ENCODE data around the gene PROKR2.

The PROKR2 gene

DNA sequence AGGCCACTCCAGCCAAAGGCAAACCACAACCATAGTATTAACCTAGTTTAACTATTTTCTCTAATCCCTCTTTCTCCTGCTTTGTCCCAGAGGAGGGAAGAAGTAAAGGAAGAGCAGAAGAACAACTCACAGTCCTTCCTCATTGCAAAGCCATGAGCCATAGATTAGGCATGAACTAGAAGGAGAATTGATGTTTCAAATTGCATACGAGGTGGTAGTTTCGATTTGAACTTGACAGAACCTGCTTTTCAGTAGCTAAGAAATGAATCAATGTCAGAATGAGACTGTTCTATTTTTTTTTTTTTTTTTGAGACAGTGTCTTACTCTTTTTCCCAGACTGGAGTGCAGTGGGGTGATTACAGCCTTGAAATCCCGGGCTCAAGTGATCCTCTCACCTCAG, 48.3 kb downstream of the PROKR2 start:
- no peak for ATAC-seq
- TF ChIP-seq ZC3H10 (CRISPR knock-in tag; IDR thresholded peaks at IDR 0.05) = no peak
- TF ChIP-seq, protein P1, sequence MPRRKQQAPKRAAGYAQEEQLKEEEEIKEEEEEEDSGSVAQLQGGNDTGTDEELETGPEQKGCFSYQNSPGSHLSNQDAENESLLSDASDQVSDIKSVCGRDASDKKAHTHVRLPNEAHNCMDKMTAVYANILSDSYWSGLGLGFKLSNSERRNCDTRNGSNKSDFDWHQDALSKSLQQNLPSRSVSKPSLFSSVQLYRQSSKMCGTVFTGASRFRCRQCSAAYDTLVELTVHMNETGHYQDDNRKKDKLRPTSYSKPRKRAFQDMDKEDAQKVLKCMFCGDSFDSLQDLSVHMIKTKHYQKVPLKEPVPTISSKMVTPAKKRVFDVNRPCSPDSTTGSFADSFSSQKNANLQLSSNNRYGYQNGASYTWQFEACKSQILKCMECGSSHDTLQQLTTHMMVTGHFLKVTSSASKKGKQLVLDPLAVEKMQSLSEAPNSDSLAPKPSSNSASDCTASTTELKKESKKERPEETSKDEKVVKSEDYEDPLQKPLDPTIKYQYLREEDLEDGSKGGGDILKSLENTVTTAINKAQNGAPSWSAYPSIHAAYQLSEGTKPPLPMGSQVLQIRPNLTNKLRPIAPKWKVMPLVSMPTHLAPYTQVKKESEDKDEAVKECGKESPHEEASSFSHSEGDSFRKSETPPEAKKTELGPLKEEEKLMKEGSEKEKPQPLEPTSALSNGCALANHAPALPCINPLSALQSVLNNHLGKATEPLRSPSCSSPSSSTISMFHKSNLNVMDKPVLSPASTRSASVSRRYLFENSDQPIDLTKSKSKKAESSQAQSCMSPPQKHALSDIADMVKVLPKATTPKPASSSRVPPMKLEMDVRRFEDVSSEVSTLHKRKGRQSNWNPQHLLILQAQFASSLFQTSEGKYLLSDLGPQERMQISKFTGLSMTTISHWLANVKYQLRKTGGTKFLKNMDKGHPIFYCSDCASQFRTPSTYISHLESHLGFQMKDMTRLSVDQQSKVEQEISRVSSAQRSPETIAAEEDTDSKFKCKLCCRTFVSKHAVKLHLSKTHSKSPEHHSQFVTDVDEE (CRISPR knock-in tag; IDR thresholded peaks at IDR 0.05) = no peak
- TF ChIP-seq BACH2 (CRISPR knock-in tag; IDR thresholded peaks at IDR 0.05; ENCODE audit: borderline replicate concordance) = no peak
- TF ChIP-seq, protein P2, sequence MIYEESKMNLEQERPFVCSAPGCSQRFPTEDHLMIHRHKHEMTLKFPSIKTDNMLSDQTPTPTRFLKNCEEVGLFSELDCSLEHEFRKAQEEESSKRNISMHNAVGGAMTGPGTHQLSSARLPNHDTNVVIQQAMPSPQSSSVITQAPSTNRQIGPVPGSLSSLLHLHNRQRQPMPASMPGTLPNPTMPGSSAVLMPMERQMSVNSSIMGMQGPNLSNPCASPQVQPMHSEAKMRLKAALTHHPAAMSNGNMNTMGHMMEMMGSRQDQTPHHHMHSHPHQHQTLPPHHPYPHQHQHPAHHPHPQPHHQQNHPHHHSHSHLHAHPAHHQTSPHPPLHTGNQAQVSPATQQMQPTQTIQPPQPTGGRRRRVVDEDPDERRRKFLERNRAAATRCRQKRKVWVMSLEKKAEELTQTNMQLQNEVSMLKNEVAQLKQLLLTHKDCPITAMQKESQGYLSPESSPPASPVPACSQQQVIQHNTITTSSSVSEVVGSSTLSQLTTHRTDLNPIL (CRISPR knock-in tag; IDR thresholded peaks at IDR 0.05; ENCODE audit: low read depth) = no peak
- no peak for TF ChIP-seq TOX (CRISPR knock-in tag; IDR thresholded peaks at IDR 0.05; ENCODE audit: borderline replicate concordance)
- TF ChIP-seq ZNF70 (CRISPR knock-in tag; IDR thresholded peaks at IDR 0.05) = no peak
- no peak for TF ChIP-seq TCF4 (CRISPR knock-in tag; IDR thresholded peaks at IDR 0.05; ENCODE audit: borderline replicate concordance)
- no peak for TF ChIP-seq ESRRG (CRISPR knock-in tag; IDR thresholded peaks at IDR 0.05)

DNA sequence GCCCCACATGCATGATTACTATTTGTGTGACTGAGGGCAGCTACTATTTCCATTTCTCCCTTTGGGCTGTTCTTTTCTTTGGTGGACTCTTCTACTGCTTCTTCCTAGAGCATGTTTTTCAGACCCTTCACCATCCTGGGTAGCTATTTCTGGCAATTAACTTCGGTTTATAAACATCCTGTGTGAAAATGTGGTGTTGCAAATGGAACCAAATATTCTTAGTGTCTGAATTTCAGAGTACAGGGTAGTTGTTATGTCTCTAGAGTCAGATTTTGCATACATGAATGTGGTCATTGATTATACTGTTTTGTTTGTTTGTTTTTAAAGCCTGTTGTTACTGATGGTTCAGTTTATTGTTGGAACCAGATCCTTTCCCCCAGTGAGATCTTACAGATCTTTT, 49.7 kb downstream of the PROKR2 start:
- no peak for ATAC-seq
- TF ChIP-seq CSDC2 (CRISPR knock-in tag; IDR thresholded peaks at IDR 0.05) (no peak), ISL1 (CRISPR knock-in tag; IDR thresholded peaks at IDR 0.05) (no peak), BACH2 (CRISPR knock-in tag; IDR thresholded peaks at IDR 0.05; ENCODE audit: borderline replicate concordance) (no peak), ESRRG (CRISPR knock-in tag; IDR thresholded peaks at IDR 0.05) (no peak), GLIS3 (CRISPR knock-in tag; IDR thresholded peaks at IDR 0.05) (no peak), SNAI2 (CRISPR knock-in tag; IDR thresholded peaks at IDR 0.05) (no peak)

All from SK-N-SH treated with all-trans-retinoic acid at 6 μM for 48 hours (cell line).